ENCODE data around the gene ERBB2. TPM values are rescaled to one million over a fixed set of nuclear protein-coding genes. Genes with fewer than 3 reads are reported as not detected.

The ERBB2 gene
- total and polyA plus RNA-seq, 9 of the 15 experiments (the other 6 are each of a cell fraction or from before 2014, with no cell fraction given): 0.74 to 5.6 (median 3.3) TPM

DNA sequence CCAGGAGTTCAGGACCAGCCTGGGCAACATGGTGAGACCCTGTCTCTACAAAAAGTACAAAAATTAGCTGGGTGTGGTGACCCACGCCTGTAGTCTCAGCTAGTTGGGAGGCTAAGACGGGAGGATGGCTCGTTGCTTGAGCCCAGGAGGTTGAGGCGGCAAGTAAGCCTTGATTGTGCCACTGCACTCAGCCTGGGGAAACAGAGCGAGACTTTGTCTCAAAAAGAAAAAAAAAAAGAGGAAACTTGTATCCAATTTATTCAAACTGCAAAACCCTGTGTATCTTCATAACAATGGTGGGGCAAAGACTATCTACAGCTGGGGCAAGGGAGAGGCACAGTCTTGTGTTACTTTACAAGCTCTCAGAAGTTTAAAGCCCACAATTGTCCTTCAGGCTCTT lies 59.3 kb downstream of the ERBB2 start:
- Histone ChIP-seq H3K9me1 (ENCODE audit: control insufficient read depth, insufficient read depth, low read length) (no peaks in the 10 kb centered on the region), H3K79me2 (ENCODE audit: control insufficient read depth, insufficient read depth, low read length) (no peaks in the 10 kb centered on the region), H3K4me1 (replicated peaks in 1 of 2; ENCODE audit: control insufficient read depth in 2 of 2, insufficient read depth in 2 of 2, low read length in 2 of 2) (peaks cover 0 to 10% of the 10 kb centered on the region in 2 experiments; a peak in 2 of 5 replicates), H3K27me3 (ENCODE audit: control insufficient read depth in 2 of 2, insufficient read depth in 2 of 2, low read length in 2 of 2) (peaks cover 19 to 34% of the 10 kb centered on the region in 2 experiments; a peak in 4 of 5 replicates), H4K20me1 (replicated peaks; ENCODE audit: control insufficient read depth, insufficient read depth, low read length) (no peaks in the 10 kb centered on the region), H2AFZ (ENCODE audit: low read depth, low read length) (no peak overlapping the region), H3K9ac (ENCODE audit: insufficient read depth in 1 of 2, low read depth in 2 of 2, low read length in 2 of 2) (no peak overlapping the region), H3K9me3 (replicated peaks; ENCODE audit: control insufficient read depth, insufficient read depth, low read depth, low read length) (no peaks in the 10 kb centered on the region), H3K36me3 (ENCODE audit: control insufficient read depth, insufficient read depth, low read length) (no peaks in the 10 kb centered on the region), H3K4me2 (ENCODE audit: insufficient read depth, low read length) (no peak overlapping the region), H3K27ac (ENCODE audit: extremely low read depth, low read depth, low read length) (no peak overlapping the region), H3K4me3 (no peak overlapping the region)
- ATAC-seq: no peak
- intact Hi-C loops (cut with micrococcal nuclease): no loop called here
- no peak for FAIRE-seq
- 35% methylated on average over 5 of the region's 5 CpGs for WGBS (ENCODE audit: insufficient coverage, low coverage, missing lambda C conversion rate)
- DNase-seq (ENCODE audit: extremely low read depth in 1 of 4, low spot score in 3 of 4): no peak
- no TSS peak for BruUV-seq (replicated peaks)
- CTCF ChIA-PET (ENCODE audit: low intra/inter-chr PET ratio): no interaction called here
- in situ Hi-C loops (cut with MboI): loop anchor here (5.0 kb wide), 1 partner anchor 137 kb away; no protein-coding TSS in a partner anchor
- POLR2A ChIA-PET: interaction anchor here (1.1 kb wide), 1 partner anchor 25 kb away, joined by 4 read pairs; no protein-coding TSS in a partner anchor
- TF ChIP-seq NFXL1 (CRISPR knock-in tag; IDR thresholded peaks at IDR 0.05) (no peak), DIDO1 (tag; IDR thresholded peaks at IDR 0.05; ENCODE audit: low read depth) (no peak), KDM4B (IDR thresholded peaks at IDR 0.05; ENCODE audit: borderline replicate concordance in 2 of 2, low read depth in 1 of 2) (no peak), HMG20A (CRISPR knock-in tag; conservative IDR thresholded peaks at IDR 0.05) (no peak), POLR2B (IDR thresholded peaks at IDR 0.05; ENCODE audit: low read depth, partially characterized antibody) (no peak), ZFP36 (IDR thresholded peaks at IDR 0.05; ENCODE audit: low read depth, low read length, partially characterized antibody) (no peak)
- TF ChIP-seq, protein P1, sequence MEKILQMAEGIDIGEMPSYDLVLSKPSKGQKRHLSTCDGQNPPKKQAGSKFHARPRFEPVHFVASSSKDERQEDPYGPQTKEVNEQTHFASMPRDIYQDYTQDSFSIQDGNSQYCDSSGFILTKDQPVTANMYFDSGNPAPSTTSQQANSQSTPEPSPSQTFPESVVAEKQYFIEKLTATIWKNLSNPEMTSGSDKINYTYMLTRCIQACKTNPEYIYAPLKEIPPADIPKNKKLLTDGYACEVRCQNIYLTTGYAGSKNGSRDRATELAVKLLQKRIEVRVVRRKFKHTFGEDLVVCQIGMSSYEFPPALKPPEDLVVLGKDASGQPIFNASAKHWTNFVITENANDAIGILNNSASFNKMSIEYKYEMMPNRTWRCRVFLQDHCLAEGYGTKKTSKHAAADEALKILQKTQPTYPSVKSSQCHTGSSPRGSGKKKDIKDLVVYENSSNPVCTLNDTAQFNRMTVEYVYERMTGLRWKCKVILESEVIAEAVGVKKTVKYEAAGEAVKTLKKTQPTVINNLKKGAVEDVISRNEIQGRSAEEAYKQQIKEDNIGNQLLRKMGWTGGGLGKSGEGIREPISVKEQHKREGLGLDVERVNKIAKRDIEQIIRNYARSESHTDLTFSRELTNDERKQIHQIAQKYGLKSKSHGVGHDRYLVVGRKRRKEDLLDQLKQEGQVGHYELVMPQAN (IDR thresholded peaks at IDR 0.05; ENCODE audit: borderline replicate concordance): no peak
- TF ChIP-seq, protein P2, sequence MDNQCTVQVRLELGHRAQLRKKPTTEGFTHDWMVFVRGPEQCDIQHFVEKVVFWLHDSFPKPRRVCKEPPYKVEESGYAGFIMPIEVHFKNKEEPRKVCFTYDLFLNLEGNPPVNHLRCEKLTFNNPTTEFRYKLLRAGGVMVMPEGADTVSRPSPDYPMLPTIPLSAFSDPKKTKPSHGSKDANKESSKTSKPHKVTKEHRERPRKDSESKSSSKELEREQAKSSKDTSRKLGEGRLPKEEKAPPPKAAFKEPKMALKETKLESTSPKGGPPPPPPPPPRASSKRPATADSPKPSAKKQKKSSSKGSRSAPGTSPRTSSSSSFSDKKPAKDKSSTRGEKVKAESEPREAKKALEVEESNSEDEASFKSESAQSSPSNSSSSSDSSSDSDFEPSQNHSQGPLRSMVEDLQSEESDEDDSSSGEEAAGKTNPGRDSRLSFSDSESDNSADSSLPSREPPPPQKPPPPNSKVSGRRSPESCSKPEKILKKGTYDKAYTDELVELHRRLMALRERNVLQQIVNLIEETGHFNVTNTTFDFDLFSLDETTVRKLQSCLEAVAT (IDR thresholded peaks at IDR 0.05): no peak
- TF ChIP-seq, protein P3, sequence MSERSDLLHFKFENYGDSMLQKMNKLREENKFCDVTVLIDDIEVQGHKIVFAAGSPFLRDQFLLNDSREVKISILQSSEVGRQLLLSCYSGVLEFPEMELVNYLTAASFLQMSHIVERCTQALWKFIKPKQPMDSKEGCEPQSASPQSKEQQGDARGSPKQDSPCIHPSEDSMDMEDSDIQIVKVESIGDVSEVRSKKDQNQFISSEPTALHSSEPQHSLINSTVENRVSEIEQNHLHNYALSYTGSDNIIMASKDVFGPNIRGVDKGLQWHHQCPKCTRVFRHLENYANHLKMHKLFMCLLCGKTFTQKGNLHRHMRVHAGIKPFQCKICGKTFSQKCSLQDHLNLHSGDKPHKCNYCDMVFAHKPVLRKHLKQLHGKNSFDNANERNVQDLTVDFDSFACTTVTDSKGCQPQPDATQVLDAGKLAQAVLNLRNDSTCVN (CRISPR knock-in tag; IDR thresholded peaks at IDR 0.05): no peak
- TF ChIP-seq, protein P4, sequence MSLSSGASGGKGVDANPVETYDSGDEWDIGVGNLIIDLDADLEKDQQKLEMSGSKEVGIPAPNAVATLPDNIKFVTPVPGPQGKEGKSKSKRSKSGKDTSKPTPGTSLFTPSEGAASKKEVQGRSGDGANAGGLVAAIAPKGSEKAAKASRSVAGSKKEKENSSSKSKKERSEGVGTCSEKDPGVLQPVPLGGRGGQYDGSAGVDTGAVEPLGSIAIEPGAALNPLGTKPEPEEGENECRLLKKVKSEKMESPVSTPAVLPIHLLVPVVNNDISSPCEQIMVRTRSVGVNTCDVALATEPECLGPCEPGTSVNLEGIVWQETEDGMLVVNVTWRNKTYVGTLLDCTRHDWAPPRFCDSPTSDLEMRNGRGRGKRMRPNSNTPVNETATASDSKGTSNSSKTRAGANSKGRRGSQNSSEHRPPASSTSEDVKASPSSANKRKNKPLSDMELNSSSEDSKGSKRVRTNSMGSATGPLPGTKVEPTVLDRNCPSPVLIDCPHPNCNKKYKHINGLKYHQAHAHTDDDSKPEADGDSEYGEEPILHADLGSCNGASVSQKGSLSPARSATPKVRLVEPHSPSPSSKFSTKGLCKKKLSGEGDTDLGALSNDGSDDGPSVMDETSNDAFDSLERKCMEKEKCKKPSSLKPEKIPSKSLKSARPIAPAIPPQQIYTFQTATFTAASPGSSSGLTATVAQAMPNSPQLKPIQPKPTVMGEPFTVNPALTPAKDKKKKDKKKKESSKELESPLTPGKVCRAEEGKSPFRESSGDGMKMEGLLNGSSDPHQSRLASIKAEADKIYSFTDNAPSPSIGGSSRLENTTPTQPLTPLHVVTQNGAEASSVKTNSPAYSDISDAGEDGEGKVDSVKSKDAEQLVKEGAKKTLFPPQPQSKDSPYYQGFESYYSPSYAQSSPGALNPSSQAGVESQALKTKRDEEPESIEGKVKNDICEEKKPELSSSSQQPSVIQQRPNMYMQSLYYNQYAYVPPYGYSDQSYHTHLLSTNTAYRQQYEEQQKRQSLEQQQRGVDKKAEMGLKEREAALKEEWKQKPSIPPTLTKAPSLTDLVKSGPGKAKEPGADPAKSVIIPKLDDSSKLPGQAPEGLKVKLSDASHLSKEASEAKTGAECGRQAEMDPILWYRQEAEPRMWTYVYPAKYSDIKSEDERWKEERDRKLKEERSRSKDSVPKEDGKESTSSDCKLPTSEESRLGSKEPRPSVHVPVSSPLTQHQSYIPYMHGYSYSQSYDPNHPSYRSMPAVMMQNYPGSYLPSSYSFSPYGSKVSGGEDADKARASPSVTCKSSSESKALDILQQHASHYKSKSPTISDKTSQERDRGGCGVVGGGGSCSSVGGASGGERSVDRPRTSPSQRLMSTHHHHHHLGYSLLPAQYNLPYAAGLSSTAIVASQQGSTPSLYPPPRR (CRISPR knock-in tag; IDR thresholded peaks at IDR 0.05; ENCODE audit: borderline replicate concordance): no peak
